Left colon (tissue), 2 donors: ENCODE data around the gene TCFL5. TPM values are rescaled to one million over a fixed set of nuclear protein-coding genes. Genes with fewer than 3 reads are reported as not detected.
"Not testable (repeated sequence)": the region's sequence is repeated elsewhere in the genome, so short reads cannot be mapped to it uniquely, and the experiment has no call there.

Experiments used
- ATAC-seq: fragments of 200-7000 bp; cut with Tn5 transposase; one replicate; pipeline ENCODE4 v1.9.1; 2020; ENCODE audit warnings: mild to moderate bottlenecking, moderate library complexity
- DNase-seq, 2 donors: peaks; one replicate each; pipeline ENCODE4 v3.0.0-alpha.2; 2020
- intact Hi-C, 2 donors: fragments of 100-400 bp; cut with DNase I in 1 of 2; cut with micrococcal nuclease in 1 of 2; formaldehyde crosslinking; loops; one replicate each; pipeline versions ENCODE4 v1.11.2 to v1.14.0; 2022; cut with DNase I, micrococcal nuclease
- total RNA-seq, 2 donors: library from RNA; stranded (reverse); fragmentation: NEBNext Ultra II Directional; extraction: Animal tissue kit (Norgen Biotek cat#: 25700); gene quantifications; one replicate each; pipeline ENCODE4 v1.2.1, GENCODE V29; 2021
- donor health status: DM: no; HTN: no; CAD: no.
- donor health status: DM: yes; HTN: yes; CAD: no.

Gene TCFL5
- total RNA-seq, 2 donors from 2014 or later = 5.9 to 6.5 TPM

DNA sequence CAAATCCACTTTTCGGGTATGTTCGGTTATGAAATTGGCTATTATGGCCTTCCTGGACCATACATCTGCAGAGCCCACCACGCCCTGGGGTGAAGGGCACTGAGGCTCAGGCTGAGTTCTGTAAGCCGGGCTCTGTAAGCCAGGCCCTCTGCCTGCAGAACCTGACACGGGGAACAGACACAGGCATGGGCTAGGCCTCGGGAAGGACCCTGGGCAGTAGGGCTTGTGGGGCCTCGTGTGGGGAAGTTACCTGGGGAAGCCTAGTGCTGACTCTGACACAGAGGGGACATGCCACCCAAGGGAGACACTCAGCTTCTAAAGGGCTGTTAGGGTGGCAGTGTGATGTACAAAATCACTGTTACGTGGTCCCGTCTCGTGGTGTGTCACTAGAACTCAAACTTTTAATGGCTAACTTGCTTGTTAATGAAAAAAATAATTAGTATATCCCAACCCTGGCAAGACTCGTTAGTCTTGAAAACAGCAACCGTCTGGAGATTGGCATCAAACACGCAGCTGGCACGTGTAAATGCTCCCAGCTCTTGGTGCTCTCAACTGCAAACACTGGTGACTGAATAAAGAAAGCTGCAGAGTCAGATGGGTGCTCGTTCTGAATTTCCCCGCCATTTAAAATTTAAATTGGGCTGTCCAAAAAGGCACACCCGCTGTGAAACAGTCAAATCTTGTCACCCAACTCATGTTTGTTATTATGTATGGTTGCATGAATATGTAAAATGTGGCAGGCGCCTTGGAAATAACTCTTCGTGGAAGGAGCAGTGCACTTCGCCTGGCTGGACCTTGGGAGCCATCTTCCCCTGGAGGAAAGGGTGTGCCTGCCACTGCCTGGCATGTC lies 23.6 kb upstream of the TCFL5 start:
- intact Hi-C loops = no loop called here
- DNase-seq = no peak
- ATAC-seq = no peak

DNA sequence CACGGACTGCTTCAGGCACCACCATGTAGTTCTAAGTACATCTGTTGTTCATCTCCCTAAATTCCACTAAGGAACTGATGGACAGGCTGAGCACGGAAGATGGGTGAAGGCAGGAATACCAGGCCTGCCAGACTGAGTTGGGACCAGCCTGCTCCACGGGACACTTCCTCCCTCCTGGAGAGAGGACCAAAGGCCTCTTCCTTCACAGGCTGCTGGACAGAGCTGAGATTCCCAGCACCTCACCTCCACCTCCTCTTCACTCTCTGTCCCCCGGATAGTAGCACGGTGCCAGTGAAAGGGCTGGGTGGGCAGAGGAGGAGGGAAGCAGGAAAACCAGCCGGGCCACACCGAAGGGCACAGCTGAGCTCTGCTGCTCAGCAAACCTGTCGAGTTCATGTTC lies 22.9 kb upstream of the TCFL5 start:
- no peak for ATAC-seq
- intact Hi-C loops = no loop called here
- DNase-seq = no peak

DNA sequence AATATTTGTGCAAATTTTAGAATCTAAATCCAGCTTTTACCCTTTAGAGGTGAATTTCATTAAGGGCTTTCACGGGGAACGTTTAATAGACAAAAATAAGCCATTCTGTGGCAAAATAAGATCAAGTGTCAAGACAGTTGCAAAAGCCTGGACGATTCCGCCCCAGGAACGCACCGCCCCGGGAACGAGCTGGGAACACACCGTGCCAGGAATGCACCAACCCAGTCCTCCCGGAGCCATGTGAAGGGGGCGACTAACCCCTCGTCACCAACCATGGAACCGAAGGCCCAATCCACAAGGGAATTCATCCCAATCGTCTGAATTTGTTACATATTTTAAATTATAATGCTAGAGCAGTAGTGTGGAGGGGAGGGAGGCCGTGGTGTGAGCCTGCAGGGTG lies 20.8 kb upstream of the TCFL5 start:
- ATAC-seq (no peak), DNase-seq (no peak)
- intact Hi-C loops = no loop called here

DNA sequence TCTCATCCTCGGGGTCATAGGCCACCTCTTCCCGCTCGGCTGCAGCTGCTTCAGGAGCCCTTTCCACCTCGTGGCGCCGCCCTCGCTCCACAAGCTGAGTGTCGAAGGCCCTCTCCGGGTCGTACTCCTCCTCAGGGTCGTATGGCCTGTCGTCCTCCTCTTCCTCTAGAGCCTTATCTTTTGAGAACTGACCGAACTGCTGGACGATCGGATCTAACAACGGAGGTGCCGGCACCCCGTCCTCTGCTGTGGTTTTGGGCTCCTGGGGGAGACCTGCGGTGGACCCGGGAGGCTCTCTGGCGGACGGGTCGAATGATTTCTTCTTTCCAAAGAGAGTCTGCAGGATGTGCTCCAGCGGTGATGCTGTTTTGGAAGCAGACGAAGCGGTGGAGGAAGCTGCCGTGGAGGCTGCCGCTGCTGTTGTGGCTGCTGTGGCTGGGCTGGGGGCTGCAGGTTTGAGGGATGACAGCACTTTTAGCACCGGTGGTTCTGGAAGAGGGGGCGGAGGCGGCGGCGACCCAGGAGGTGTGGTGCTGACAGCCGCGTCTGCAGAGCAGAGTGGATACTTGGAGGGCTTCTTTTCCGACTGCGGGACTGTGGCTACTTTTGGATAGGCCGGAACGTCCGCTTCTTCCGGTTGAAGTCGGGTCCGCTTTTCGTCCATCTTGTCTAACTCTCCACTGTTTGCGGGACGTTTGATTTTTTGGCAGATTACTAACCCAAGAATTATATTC lies 20.2 kb upstream of the TCFL5 start:
- intact Hi-C loops = no loop called here
- no peak for DNase-seq
- no peak for ATAC-seq

DNA sequence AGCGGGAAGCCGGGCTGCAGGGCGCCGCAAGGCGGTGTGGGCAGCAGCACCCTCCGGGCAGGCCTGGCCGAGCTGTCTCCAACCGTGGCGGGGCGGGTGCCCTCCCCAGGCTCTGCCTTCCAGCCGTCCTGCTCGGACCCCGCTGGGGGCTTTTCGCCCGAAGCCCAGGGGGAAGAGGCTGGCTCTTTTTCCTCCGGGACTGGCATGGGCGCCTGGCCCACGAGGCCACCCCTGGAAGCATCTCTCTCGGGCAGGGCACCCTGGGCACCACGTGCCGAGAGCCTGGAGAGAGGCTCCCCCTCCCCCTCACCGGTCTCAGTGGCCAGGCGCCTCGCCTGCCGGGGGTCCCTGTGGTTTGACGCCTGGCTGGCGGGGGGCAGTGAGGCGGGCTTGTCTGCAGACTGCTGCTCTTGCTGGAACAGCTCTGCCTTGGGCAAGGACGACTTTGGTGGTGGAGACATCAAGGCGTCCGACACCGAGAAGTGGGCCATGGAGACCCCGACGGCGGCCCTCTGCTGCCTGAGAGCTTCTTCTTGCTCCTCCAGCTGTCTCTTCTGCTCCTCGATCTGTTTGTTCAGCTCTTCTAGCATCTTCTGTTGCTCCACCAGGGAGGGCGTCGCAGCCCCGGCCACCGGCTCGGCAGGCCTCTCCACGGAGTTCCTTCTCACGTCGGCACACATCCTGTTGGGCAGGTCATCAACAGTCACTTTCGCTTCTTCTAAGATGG lies 19.5 kb upstream of the TCFL5 start:
- ATAC-seq = no peak
- intact Hi-C loops = no loop called here

DNA sequence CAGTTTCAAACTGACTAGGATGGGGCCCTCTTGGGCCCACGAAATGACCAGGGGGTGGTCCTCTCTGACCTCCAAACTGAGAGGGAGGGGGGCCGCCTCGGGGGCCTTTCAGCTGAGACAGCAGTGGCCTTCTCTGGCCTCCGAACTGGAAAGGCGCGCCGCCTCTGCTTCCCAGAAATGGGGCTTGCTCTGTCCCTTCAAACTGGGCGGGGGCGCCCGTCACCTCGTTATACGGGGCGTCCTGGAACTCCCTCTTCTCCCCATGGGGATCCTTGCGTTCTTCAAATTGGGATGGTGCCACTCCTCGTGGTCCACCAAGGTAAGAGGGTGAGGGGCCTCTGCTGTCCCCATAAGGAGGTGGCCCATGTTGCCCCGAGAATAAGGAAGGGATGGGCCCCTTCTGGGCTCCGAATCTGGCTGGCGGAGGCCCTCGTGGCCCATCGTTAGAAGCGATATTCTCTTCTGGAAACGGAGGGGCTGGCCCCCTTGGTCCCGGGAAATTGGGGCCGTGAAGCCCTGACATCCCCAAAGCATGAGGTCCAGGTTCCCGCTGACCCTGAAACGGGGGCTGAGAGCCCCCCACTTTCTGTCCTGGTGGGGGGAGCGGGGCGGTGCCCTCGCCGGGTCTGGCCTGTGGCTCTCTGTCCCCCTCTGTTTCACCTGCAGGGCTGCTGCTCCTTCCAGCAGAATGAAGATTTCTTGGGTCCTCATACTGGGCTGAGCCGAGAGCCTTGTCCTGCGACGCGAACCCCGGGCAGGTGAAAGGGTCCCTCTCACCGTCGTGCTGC lies 18.7 kb upstream of the TCFL5 start:
- intact Hi-C loops = no loop called here
- no peak for DNase-seq
- ATAC-seq = no peak

More for the DNA sequence above, 19.5 kb upstream of the TCFL5 start:
- DNase-seq = no peak

DNA sequence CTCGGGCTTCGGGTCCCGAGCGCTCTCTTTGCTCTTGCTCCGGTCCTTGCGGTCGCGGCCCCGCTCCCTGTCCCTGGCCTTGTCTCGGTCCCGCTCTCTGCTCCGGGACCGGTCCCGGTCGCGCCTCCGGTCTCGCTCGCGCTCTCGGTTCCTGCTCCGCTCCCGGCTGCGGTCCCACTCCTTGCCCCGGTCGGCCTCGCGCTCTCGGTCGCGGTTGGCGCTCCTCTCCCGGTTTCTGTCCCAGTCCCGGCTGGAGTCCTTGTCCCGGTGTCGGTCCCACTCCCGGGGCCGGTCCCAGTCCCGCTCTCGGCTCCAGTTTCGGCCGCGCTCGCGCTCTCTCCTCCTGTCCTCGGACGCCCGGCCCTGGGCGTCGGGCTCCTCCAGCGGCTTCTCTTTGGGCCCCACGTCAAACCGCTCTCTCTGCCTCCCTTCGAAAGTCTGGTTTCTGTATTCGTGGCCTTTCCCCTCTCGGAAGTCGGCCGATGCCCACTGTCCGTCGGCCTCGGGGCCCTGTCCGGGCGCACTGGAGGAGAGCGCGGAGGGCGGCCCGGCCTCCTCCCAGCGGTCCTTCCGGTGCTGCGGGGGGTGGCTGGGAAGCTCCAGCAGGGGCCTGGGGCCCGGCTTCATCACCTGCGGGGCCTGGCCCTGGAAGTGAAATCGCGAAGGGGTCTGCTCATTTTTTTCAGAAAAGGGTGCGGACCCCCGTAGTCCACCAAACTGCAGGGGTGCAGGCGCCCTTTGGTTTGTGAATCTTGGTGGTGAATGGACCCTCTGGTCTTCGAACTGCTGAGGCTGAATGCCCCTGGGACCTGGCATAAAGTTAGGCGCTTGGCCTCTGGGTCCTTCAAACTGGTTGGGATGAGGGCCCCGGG lies 17.9 kb upstream of the TCFL5 start:
- DNase-seq (no peak), ATAC-seq (no peak)
- intact Hi-C loops = no loop called here

DNA sequence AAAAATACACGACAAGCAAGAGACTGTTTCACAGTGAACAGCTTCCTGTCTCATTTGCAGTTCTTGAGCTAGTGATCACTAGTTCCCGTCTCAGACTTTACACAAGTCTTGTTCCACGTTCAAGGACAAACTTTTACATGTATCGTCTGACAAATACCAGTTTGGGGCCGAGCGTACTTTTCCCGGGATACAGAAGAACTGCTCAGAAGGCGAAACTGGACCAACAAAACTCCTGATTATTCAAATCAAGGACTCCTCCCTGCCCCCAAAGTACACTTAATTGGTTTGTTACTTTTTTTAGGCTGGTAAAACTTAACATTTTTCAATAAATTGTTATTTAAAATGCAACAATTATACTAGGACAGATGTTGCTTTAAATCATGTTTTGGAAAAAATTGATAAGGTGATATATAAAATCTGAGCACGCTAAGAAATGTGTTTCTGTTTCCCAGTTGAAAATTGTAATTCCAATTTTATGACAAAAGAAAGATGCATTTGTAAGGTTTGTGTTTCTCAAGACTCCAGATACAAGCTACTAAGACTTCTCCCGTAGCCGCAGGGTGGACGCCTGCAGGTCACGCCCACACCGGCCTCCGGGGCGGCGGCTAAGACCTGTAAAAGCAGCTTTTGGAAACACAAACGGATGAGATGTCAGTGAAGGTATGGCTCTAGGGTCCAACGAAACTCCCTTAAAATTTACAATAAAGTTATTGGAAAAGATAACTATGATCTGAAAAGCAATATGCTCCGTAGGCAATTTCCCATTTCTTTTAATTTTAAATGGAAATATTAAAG lies 16.8 kb upstream of the TCFL5 start:
- no peak for DNase-seq
- no peak for ATAC-seq
- intact Hi-C loops = no loop called here

DNA sequence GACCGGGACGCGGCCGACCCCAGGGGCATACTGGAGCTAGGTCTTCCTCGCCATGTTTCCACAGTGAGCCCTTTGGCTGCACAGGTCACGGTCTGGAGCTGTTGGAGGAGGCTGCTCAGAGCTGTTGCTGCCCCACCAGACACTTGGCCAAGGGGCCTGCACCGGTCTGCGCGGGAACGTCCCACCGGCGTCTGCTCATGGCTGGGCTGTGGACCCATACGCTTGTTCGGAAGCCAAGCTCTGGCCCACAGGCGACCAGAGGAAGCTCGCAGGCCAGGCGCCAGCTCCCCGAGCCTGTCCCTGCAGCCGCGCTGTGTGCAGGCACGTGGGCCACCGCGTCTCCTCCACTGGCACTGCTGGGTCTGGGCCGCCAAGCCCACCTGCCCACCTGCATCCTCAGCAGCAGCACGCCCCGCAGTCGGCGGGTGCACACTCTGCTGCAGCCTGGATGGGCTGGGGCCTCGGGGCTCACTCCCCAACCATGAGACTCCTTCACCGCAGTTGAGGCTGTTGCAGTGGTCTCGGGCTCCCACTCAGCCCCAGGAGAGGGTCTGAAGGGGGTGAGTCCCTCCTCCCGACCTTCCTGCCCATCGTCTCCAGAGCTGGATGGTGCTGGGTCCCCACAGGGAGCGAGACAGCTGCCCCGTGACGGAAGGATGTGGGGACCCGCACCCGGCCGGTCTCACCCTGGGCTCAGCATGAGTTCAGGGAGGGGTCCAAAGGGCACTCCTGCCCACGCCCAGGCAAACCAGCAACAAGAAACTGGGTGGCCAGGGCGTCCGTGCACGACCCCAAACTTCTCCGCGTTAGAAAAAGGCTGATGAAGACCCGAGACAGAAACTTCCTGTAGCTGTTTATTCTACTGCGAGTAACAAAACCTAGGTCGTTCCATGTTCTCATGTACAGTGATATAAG lies 15.5 kb upstream of the TCFL5 start:
- intact Hi-C loops = no loop called here
- DNase-seq (peak; percentile 41 to 71), ATAC-seq (peak; percentile 5)

DNA sequence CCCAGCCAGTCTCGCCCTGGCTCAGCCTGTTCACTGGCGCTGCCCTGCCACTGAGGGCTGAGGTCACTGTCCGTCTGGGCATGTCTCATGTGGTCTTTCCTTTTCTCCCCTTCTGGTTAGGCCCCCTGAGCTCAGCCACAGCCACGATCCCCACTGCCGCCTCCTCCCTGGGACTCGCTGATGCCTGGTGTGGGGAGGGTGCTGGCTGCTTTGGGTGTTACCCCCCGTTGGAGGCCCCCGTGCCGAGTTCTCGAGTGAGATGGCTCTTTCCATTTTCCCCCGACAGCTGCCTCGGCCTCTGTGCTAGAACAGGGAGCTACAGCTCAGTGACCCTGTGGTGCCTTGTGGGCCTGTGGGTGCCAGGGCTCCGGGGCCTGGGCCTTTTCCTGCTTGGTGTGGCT lies 14.9 kb upstream of the TCFL5 start:
- ATAC-seq = peak; percentile 2
- no peak for DNase-seq
- intact Hi-C loops = no loop called here

DNA sequence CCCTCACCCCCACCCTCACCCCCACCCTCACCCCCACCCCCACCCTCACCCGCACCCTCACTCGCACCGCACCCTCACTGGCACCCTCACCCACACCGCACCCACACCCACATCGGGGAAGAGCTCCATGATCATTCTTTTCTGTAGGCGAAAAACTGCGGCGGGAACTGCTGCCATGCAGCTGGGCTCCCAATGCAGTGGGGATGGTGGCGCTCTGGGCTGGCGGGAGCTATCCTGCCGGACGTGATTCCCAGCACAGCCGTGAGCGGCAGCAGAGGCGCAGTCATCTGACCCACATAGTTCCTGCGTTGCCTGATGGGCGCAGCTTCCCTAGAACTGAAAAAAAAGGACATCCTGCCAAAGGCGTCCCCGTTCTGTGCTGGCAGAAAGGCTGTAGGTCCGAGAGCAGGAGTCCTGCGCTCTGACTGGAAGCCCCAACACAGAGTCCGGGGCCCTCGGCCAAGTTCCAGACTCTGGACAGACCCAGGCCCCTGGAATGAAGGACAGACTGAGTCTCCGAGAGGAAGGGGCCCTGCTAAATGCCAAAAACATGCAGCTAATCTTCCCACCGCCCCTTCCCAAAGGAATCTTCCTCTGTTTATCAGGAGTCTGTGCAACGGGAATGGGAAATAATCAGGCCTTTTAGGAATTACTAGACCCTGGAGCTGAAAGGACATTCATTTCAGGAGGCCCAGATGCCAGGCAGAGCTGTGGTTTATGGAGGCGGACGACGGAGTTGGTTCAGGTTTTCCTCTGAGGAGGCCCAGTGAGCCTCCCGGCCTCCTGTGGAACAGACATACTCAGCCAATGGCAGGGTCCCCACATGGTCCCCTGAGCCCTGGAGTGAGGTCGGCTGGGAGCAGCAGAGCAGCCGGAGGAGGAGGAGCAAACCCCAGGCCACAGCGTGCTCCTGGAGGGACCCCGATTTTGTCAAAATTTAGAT lies 14.1 kb upstream of the TCFL5 start:
- ATAC-seq (peak; percentile 92), DNase-seq (peak; percentile 71 to 76)
- intact Hi-C loops = no loop called here

DNA sequence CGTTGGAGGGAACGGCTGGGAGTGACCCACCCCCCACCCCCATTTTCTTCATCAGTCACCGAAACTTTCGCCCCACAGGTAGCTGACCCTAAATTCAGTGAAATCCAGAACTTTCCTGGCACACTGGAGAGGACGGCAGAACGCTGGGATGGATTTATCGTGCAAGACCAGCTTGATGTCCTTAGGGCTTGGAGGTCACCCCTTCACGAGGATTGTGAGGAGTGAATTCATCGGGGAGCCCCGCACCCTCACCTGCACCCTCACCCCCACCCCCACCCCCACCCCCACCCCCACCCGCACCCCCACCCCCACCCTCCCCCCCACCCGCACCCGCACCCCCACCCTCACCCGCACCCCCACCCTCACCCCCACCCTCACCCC lies 13.3 kb upstream of the TCFL5 start:
- intact Hi-C loops = no loop called here
- no peak for ATAC-seq

DNA sequence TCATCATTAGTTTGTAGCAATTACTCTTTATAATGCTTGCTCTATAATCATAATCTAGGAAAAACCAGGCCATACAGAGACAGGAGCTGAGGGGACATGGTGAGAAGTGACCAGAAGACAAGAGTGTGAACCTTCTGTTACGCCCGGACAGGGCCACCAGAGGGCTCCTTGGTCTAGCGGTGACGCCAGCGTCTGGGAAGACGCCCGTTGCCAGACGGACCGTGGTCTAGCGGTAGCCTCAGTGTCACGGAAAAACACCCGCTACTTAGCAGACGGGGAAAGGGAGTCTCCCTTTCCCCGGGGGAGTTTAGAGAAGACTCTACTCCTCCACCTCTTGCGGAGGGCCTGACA lies 12.0 kb upstream of the TCFL5 start:
- DNase-seq = peak; percentile 60 to 73
- ATAC-seq = not testable (repeated sequence)
- intact Hi-C loops = loop anchor here in 1 of 2 donors (2.0 kb wide), 1 partner anchor 27 kb away; no protein-coding TSS in a partner anchor

More for the DNA sequence above, 13.3 kb upstream of the TCFL5 start:
- no peak for DNase-seq

DNA sequence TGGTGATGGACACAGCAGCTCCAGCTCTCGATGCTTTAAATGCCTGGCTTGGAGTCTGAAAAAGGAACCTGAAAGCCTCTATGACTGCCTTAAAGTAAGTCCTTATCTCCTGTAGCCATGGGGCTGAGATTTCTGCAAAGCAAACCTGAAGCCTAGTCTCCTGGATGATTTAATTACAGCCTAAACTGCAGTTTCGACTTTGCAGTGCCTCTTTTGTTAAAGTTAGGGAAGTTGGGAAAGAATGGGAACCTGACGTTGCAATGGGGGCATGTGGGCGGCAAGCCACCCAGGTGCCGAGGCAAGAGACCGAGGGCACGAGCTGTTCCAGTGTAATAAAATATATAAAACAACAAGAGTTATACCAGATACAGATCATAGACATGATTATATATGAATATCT lies 11.7 kb upstream of the TCFL5 start:
- intact Hi-C loops = loop anchor here in 1 of 2 donors (2.0 kb wide), 1 partner anchor 28 kb away; no protein-coding TSS in a partner anchor
- DNase-seq = no peak
- no peak for ATAC-seq

DNA sequence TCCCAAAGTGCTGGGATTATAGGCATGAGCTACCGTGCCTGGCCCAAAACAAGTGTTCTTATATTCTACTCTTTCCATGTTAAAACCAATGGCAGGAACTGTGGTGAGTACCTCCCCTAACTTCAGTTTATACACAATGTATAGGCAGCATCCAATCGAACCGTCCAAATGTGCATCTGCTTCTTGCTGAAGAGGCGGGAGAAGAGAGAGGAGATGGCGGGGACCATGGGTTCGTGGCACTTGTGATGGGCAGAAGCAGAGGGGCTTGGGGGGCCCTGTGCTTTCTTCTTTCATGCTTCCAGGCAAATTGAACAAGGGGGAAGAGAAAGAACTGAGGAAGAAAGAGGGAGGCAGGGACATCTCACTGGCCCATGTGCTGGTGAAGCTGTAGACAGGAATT lies 11.2 kb upstream of the TCFL5 start:
- intact Hi-C loops = loop anchor here in 1 of 2 donors (2.0 kb wide), 1 partner anchor 28 kb away; no protein-coding TSS in a partner anchor
- DNase-seq (no peak), ATAC-seq (no peak)
